H9 (cell line): ENCODE results near the gene IGSF3. TPM values are rescaled to one million over a fixed set of nuclear protein-coding genes. Genes with fewer than 3 reads are reported as not detected.

ENCODE experiments used
- DNase-seq: peaks from one replicate; pipeline ENCODE4 v3.0.0-alpha.2; 2017
- H2AFZ ChIP-seq: one replicate; pipeline ENCODE4 v1.6.1; 2013; ENCODE audit warnings: mild to moderate bottlenecking, low read length, control low read depth, moderate library complexity
- H2AK5ac ChIP-seq: 2 replicates; pipeline ENCODE4 v1.6.1; 2013; ENCODE audit warnings: low read length, control low read depth, mixed read lengths; ENCODE audit not compliant: insufficient read length
- H2BK120ac ChIP-seq: one replicate; pipeline ENCODE4 v1.6.1; 2013; ENCODE audit warnings: low read depth, mild to moderate bottlenecking, low read length, control low read depth, inconsistent platforms; ENCODE audit not compliant: poor library complexity, severe bottlenecking
- H2BK12ac ChIP-seq: 2 replicates; pipeline ENCODE4 v1.6.1; 2013; ENCODE audit warnings: low read length, control low read depth, mixed read lengths, low read depth; ENCODE audit not compliant: insufficient read length
- H2BK15ac ChIP-seq: 2 replicates; pipeline ENCODE4 v1.6.1; 2013; ENCODE audit warnings: low read depth, low read length, control low read depth
- H2BK20ac ChIP-seq: one replicate; pipeline ENCODE4 v1.6.1; 2013; ENCODE audit warnings: low read depth, mild to moderate bottlenecking, low read length, control low read depth, inconsistent platforms; ENCODE audit not compliant: poor library complexity, severe bottlenecking
- H2BK5ac ChIP-seq: 2 replicates; pipeline ENCODE4 v1.6.1; 2013; ENCODE audit warnings: low read length, control low read depth, mixed read lengths; ENCODE audit not compliant: insufficient read length
- H3K14ac ChIP-seq: 2 replicates; pipeline ENCODE4 v1.6.1; 2013; ENCODE audit warnings: low read length, control low read depth; ENCODE audit not compliant: insufficient read depth
- H3K18ac ChIP-seq: 2 replicates; pipeline ENCODE4 v1.6.1; 2013; ENCODE audit warnings: low read depth, mild to moderate bottlenecking, mixed read lengths, low read length, control low read depth; ENCODE audit not compliant: insufficient read length
- H3K23ac ChIP-seq: 2 replicates; pipeline ENCODE4 v1.6.1; 2013; ENCODE audit warnings: low read length, control low read depth, mixed read lengths, low read depth; ENCODE audit not compliant: insufficient read length
- H3K23me2 ChIP-seq: 2 replicates; pipeline ENCODE4 v1.6.1; 2013; ENCODE audit warnings: low read depth, mild to moderate bottlenecking, mixed read lengths, low read length, control low read depth; ENCODE audit not compliant: insufficient read length, poor library complexity, severe bottlenecking
- H3K27ac ChIP-seq: 2 replicates; pipeline ENCODE4 v1.5.1; 2013; ENCODE audit warnings: low read length, control low read depth, mixed read lengths, low read depth; ENCODE audit not compliant: insufficient read length
- H3K27me3 ChIP-seq: 2 replicates; pipeline ENCODE4 v1.6.1; 2013; ENCODE audit warnings: low read length, control low read depth, inconsistent platforms; ENCODE audit not compliant: insufficient read depth
- H3K4ac ChIP-seq: 2 replicates; pipeline ENCODE4 v1.6.1; 2013; ENCODE audit warnings: low read depth, mild to moderate bottlenecking, control low read depth, inconsistent platforms, low read length, moderate library complexity
- H3K4me1 ChIP-seq: 2 replicates; pipeline ENCODE4 v1.6.1; 2013; ENCODE audit warnings: low read length, control low read depth, inconsistent platforms; ENCODE audit not compliant: insufficient read depth
- H3K4me2 ChIP-seq: 2 replicates; pipeline ENCODE4 v1.6.1; 2013; ENCODE audit warnings: low read length, control low read depth, mixed read lengths; ENCODE audit not compliant: insufficient read length, insufficient read depth
- H3K56ac ChIP-seq: 2 replicates; pipeline ENCODE4 v1.6.1; 2013; ENCODE audit warnings: low read depth, mild to moderate bottlenecking, mixed read lengths, low read length, control low read depth; ENCODE audit not compliant: insufficient read length
- H3K79me1 ChIP-seq: 2 replicates; pipeline ENCODE4 v1.6.1; 2013; ENCODE audit warnings: low read depth, mild to moderate bottlenecking, moderate library complexity, low read length, control low read depth, inconsistent platforms; ENCODE audit not compliant: insufficient read depth, poor library complexity, severe bottlenecking
- H3K79me2 ChIP-seq: 2 replicates; pipeline ENCODE4 v1.6.1; 2013; ENCODE audit warnings: low read length, control low read depth, inconsistent platforms; ENCODE audit not compliant: insufficient read depth
- H3K9ac ChIP-seq: 2 replicates; pipeline ENCODE4 v1.6.1; 2013; ENCODE audit warnings: low read length, control low read depth, mixed read lengths; ENCODE audit not compliant: insufficient read length; ENCODE audit errors: extremely low read depth
- H3K9me3 ChIP-seq: one replicate; pipeline ENCODE4 v1.6.1; 2013; ENCODE audit warnings: low read depth, low read length, inconsistent platforms; ENCODE audit not compliant: control insufficient read depth
- H3T11ph ChIP-seq: one replicate; pipeline ENCODE4 v1.6.1; 2013; ENCODE audit warnings: mild to moderate bottlenecking, low read length, control low read depth, inconsistent platforms
- H4K20me1 ChIP-seq: one replicate; pipeline ENCODE4 v1.6.1; 2013; ENCODE audit not compliant: control insufficient read depth, insufficient read length, insufficient read depth
- H4K5ac ChIP-seq: 2 replicates; pipeline ENCODE4 v1.6.1; 2013; ENCODE audit warnings: low read depth, mild to moderate bottlenecking, mixed read lengths, low read length, control low read depth; ENCODE audit not compliant: insufficient read length
- H4K8ac ChIP-seq: replicated peaks from 2 replicates; pipeline ENCODE4 v1.6.1; 2013; ENCODE audit warnings: low read length, control low read depth, mixed read lengths, low read depth; ENCODE audit not compliant: insufficient read length
- H4K91ac ChIP-seq: 2 replicates; pipeline ENCODE4 v1.6.1; 2013; ENCODE audit warnings: low read depth, mild to moderate bottlenecking, moderate library complexity, mixed read lengths, low read length, control low read depth; ENCODE audit not compliant: insufficient read length
- H3K27ac Mint-ChIP-seq, 3 experiments: 2 replicates in 2 of 3; 3 replicates in 1 of 3; pipeline ENCODE4 v1.8.0; 2020 to 2021; ENCODE audit warnings: mixed read lengths in 3 of 3, mild to moderate bottlenecking in 1 of 3, moderate library complexity in 1 of 3
- H3K27me3 Mint-ChIP-seq: 2 replicates; pipeline ENCODE4 v1.8.0; 2021; ENCODE audit warnings: low read depth, mild to moderate bottlenecking, moderate library complexity, mixed read lengths
- H3K36me3 Mint-ChIP-seq, 3 experiments: 2 replicates in 2 of 3; 3 replicates in 1 of 3; pipeline ENCODE4 v1.8.0; 2020 to 2021; ENCODE audit warnings: low read depth in 3 of 3, mixed read lengths in 3 of 3; ENCODE audit not compliant: insufficient read depth in 1 of 3
- H3K4me1 Mint-ChIP-seq, 2 experiments: 2 replicates each; pipeline ENCODE4 v1.8.0; 2020; ENCODE audit warnings: mixed read lengths in 2 of 2
- H3K4me3 Mint-ChIP-seq, 2 experiments: 2 replicates in 1 of 2; 3 replicates in 1 of 2; pipeline ENCODE4 v1.8.0; 2020 to 2021; ENCODE audit warnings: mild to moderate bottlenecking in 2 of 2, mixed read lengths in 2 of 2, moderate library complexity in 1 of 2
- H3K9me3 Mint-ChIP-seq, 2 experiments: 2 replicates in 1 of 2; 3 replicates in 1 of 2; pipeline ENCODE4 v1.8.0; 2020; ENCODE audit warnings: mild to moderate bottlenecking in 2 of 2, mixed read lengths in 2 of 2, moderate library complexity in 1 of 2
- CTCF ChIP-seq: fragments of 200-600 bp; sonication (generic); conservative IDR thresholded peaks from 3 replicates; pipeline ENCODE4 v1.8.0; 2021; ENCODE audit warnings: antibody characterized with exemption, mild to moderate bottlenecking
- WGBS: extraction: QIAGEN DNeasy Blood & Tissue Kit; methylation state at CpG from one replicate; pipeline ENCODE4 v1.1.7; 2013; ENCODE audit warnings: missing lambda C conversion rate, low lambda C conversion rate, mixed read lengths; ENCODE audit not compliant: insufficient read length; ENCODE audit errors: extremely low coverage; 5-methylcytosine and 5-hydroxymethylcytosine counted together
- total RNA-seq: library from RNA; stranded (reverse); gene quantifications from 2 replicates; pipeline ENCODE4 v1.2.1, GENCODE V29; 2021

IGSF3 gene
- total RNA-seq, 1 experiment from 2014 or later, result 19.1 TPM

- H4K8ac ChIP-seq, result no peak within 1 kb of the TSS
- no peak within 1 kb of the TSS for H3T11ph ChIP-seq
- no peak within 1 kb of the TSS for H2BK20ac ChIP-seq
- H3K27me3 ChIP-seq, result no peaks in the 10 kb centered on the region; the same call in 1 of the 2 replicates
- peak within 1 kb of the TSS; percentile 56 for H3K18ac ChIP-seq
- H3K79me2 ChIP-seq, result no peaks in the 10 kb centered on the region; the same call in 1 of the 2 replicates
- H4K91ac ChIP-seq, result no peak within 1 kb of the TSS
- H2AFZ ChIP-seq, result no peak within 1 kb of the TSS
- peak within 1 kb of the TSS; percentile 79 for H3K4me2 ChIP-seq
- Mint-ChIP-seq H3K36me3 (no peaks in the 10 kb centered on the region), H3K27me3 (peaks cover 23% of the 10 kb centered on the region), H3K4me3 (peak within 1 kb of the TSS; percentile 70 to 79), H3K9me3 (no peaks in the 10 kb centered on the region), H3K4me1 (peaks cover 20 to 32% of the 10 kb centered on the region in 2 experiments), H3K27ac (peak within 1 kb of the TSS in 2 of 3 experiments; percentile 23 to 80; a peak in 2 of 7 replicates)
- peak; percentile 79 for TF ChIP-seq CTCF
- H3K27ac ChIP-seq, result no peak within 1 kb of the TSS
- H4K20me1 ChIP-seq, result no peaks in the 10 kb centered on the region
- no peak within 1 kb of the TSS for H3K56ac ChIP-seq
- peaks cover 16% of the 10 kb centered on the region for H3K23me2 ChIP-seq
- no peak within 1 kb of the TSS; the same call in 1 of the 2 replicates for H2BK15ac ChIP-seq
- no peak within 1 kb of the TSS for H4K5ac ChIP-seq
- no peak within 1 kb of the TSS for H2AK5ac ChIP-seq
- H2BK5ac ChIP-seq, result no peak within 1 kb of the TSS
- DNase-seq, result peak; percentile 91
- no peak within 1 kb of the TSS for H3K4ac ChIP-seq
- no peak within 1 kb of the TSS for H3K23ac ChIP-seq
- H3K9ac ChIP-seq, result peak within 1 kb of the TSS; percentile 39
- H3K79me1 ChIP-seq, result no peaks in the 10 kb centered on the region
- peak within 1 kb of the TSS; percentile 84 for H3K14ac ChIP-seq
- WGBS, result no CpG with 5 or more reads among the region's 90 CpGs
- no peaks in the 10 kb centered on the region; the same call in 1 of the 2 replicates for H3K4me1 ChIP-seq
- H2BK120ac ChIP-seq, result no peak within 1 kb of the TSS
- H2BK12ac ChIP-seq, result no peak within 1 kb of the TSS
- no peaks in the 10 kb centered on the region for H3K9me3 ChIP-seq
Observed at GRCh38 chr1:116570358-116571214, 96.9 kb downstream of the IGSF3 start, which contains the start of gene CD58. TSS of gene CD58 (minus strand) at chr1:116571026. CDS start at chr1:116570972, 54 bp downstream.
